ENCODE results near the gene THAP8. TPM values are rescaled to one million over a fixed set of nuclear protein-coding genes. Genes with fewer than 3 reads are reported as not detected.

The THAP8 gene
- total RNA-seq, 4 donors from 2014 or later = 11.4 to 21.0 (median 16.0) TPM

DNA sequence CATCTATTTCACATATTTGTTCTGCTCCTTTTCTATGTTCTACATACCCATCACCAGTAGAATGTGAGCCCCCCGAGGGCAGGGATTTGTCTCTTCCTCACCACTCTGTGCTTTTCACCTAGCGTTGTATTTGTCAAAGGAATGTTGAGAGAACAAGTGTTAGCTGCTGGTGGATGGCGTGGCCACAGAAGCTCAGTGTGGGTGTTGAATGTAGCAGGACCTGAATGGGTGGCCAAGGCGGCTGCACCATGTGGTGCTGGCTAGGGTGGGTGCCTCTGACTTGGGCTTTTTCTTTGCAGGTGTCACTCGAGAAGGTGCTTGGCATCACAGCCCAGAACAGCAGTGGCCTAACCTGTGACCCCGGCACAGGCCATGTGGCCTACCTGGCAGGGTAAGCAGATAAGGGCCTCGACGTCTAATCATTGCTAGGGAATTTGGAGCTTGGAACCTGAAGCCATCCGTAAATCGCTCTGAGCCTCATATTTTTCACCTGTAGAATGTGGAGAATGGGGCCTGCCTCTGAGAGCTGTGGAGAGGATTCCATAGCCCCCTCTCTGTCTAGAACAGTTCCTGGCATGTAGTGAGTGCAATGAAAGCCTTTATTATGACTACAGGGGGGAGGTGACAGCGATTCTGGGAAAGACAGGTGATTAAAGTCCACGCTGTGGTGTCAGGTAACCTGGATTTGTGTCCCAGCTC lies 4.5 kb upstream of the THAP8 start:
- no peak for DNase-seq (ENCODE audit: low spot score in 2 of 2)
- no peaks in the 10 kb centered on the region for H3K36me3 ChIP-seq
- WGBS, 2 donors = 90 to 94% methylated on average over 12 of the region's 12 CpGs
- TF ChIP-seq, protein P1, sequence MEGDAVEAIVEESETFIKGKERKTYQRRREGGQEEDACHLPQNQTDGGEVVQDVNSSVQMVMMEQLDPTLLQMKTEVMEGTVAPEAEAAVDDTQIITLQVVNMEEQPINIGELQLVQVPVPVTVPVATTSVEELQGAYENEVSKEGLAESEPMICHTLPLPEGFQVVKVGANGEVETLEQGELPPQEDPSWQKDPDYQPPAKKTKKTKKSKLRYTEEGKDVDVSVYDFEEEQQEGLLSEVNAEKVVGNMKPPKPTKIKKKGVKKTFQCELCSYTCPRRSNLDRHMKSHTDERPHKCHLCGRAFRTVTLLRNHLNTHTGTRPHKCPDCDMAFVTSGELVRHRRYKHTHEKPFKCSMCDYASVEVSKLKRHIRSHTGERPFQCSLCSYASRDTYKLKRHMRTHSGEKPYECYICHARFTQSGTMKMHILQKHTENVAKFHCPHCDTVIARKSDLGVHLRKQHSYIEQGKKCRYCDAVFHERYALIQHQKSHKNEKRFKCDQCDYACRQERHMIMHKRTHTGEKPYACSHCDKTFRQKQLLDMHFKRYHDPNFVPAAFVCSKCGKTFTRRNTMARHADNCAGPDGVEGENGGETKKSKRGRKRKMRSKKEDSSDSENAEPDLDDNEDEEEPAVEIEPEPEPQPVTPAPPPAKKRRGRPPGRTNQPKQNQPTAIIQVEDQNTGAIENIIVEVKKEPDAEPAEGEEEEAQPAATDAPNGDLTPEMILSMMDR (IDR thresholded peaks at IDR 0.05) = no peak
- no peak for TF ChIP-seq EP300 (IDR thresholded peaks at IDR 0.05)
- TF ChIP-seq POLR2A (IDR thresholded peaks at IDR 0.05) = no peak
- H3K4me3 ChIP-seq = no peak overlapping the region
- H3K27me3 ChIP-seq = no peaks in the 10 kb centered on the region
- H3K4me1 ChIP-seq = peaks cover 0 to 10% (median 8%) of the 10 kb centered on the region in 4 donors
- H3K9me3 ChIP-seq = no peaks in the 10 kb centered on the region
- no peak overlapping the region for H3K27ac ChIP-seq

DNA sequence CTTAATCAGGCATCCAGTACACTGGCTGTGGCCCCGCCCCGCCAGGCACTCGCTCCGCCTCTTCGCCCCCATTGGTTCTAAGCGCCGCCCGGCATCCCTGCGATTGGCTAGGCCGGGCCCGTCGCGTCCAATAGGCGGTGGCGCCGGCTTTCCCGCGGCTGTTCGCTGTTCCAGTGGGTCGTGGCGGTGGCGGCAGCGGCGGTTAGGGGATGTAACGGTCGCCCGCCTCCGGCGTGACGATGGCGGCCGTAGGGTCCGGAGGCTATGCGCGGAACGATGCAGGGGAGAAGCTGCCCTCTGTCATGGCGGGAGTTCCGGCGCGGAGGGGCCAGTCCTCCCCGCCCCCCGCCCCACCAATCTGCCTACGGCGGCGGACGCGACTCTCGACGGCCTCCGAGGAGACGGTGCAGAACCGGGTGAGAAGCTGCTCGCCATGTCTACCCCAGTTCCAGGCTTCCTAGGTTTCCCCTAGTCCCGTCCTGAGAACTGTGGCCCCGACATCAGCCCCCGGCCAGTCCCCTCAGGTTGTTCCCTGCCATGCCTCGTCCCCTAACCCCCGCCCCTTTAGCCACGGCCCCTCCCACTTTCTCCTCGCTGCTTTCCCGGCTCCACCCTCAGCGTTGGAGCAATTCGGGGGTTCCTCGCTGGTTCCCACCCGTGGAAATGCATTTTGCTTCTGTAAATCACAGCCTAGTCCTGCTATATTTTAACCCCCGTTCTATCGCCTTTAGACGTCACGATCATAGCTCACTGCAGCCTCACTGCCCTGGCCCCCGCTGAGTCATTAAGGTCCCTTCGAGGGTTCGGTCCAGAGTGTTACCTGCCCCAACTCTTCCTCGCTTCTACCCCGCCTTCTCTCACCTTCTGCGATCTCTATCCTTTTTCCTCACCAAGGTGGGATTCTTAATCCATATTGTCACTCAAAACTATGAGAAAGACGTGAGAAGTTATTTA lies 925 bp upstream of the THAP8 start, which contains the start of gene WDR62:
Gene WDR62 (plus strand): TSS at position 165 of the 954 bp plus-strand sequence. CDS start 75 bp downstream, at position 240.
- peak within 1 kb of the TSS; percentile 47 to 77 (median 59) for H3K4me3 ChIP-seq
- no peaks in the 10 kb centered on the region for H3K27me3 ChIP-seq
- WGBS, 2 donors = 1% methylated on average over 67 to 70 of the region's 76 CpGs
- H3K27ac ChIP-seq = peak within 1 kb of the TSS; percentile 87 to 93 (median 90)
- H3K36me3 ChIP-seq = no peaks in the 10 kb centered on the region
- peaks cover 0 to 19% (median 8%) of the 10 kb centered on the region in 4 donors for H3K4me1 ChIP-seq
- H3K9me3 ChIP-seq = no peaks in the 10 kb centered on the region
- peak; percentile 86 to 90 for DNase-seq (ENCODE audit: low spot score in 2 of 2)
- TF ChIP-seq POLR2A (IDR thresholded peaks at IDR 0.05) (no peak), EP300 (IDR thresholded peaks at IDR 0.05) (no peak)
- TF ChIP-seq, protein P1 (IDR thresholded peaks at IDR 0.05) = no peak

DNA sequence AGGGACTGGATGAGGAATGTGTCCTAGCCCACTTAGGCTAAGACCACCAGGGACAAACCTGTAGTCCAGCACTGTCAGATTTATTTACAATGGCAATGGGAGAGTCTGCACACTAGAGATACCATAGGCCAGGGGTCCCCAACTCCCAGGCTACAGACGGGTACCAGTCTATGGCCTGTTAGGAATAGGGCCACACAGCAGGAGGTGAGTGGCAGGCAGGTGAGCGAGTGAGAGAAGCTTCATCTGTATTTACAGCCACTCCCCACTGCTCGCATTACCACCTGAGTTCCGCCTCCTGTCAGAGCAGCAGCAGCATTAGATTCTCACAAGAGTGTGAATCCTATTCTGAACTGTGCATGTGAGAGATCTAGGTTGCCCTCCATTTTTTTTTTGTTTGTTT lies 2.4 kb downstream of the THAP8 start:
- Histone ChIP-seq H3K4me3 (no peak overlapping the region), H3K4me1 (peaks cover 0 to 27% (median 14%) of the 10 kb centered on the region in 4 donors), H3K27ac (peak overlapping the region in 2 of 4 donors; percentile 48 to 93), H3K27me3 (no peaks in the 10 kb centered on the region), H3K9me3 (no peaks in the 10 kb centered on the region), H3K36me3 (no peaks in the 10 kb centered on the region)
- TF ChIP-seq EP300 (IDR thresholded peaks at IDR 0.05) (no peak), POLR2A (IDR thresholded peaks at IDR 0.05) (no peak)
- TF ChIP-seq, protein P1 (IDR thresholded peaks at IDR 0.05) = no peak
- DNase-seq (ENCODE audit: low spot score in 2 of 2) = no peak
- 89 to 94% methylated on average over 4 of the region's 4 CpGs for WGBS, 2 donors

DNA sequence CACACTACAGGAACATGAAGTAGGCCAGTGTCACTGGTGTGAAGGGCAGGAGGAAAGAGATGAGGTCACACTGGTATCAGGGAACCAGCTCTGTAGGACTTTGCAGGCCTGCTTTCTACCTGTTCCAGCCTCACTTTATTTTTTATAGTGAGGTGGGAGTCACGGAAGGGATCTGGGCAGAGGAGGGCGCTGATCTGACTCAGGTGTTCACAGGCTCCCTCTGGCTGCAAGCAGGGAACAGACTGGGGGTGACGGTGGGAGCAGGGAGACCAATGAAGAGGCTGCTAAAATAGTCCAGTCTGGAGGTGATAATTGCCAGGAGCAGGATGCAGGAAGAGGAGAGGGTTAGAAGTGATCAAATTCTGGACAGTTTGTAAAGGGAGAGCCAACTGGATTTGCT lies 2.8 kb downstream of the THAP8 start:
- DNase-seq (ENCODE audit: low spot score in 2 of 2) = no peak
- no peaks in the 10 kb centered on the region for H3K9me3 ChIP-seq
- H3K4me1 ChIP-seq = peaks cover 0 to 27% (median 14%) of the 10 kb centered on the region in 4 donors
- H3K27ac ChIP-seq = peak overlapping the region in 1 of 4 donors; percentile 48
- WGBS, 2 donors = 52 to 54% methylated on average over 3 of the region's 3 CpGs
- H3K36me3 ChIP-seq = no peaks in the 10 kb centered on the region
- no peaks in the 10 kb centered on the region for H3K27me3 ChIP-seq
- no peak overlapping the region for H3K4me3 ChIP-seq
- TF ChIP-seq EP300 (IDR thresholded peaks at IDR 0.05) = no peak
- TF ChIP-seq, protein P1 (IDR thresholded peaks at IDR 0.05) = no peak
- no peak for TF ChIP-seq POLR2A (IDR thresholded peaks at IDR 0.05)
